ENCODE data around the gene PLEKHH2.
A peak's percentile ranks its signal among the peaks of the same experiment; 100 is the strongest.
"Not testable (repeated sequence)": the region's sequence is repeated elsewhere in the genome, so short reads cannot be mapped to it uniquely, and the experiment has no call there.

Gene PLEKHH2

DNA sequence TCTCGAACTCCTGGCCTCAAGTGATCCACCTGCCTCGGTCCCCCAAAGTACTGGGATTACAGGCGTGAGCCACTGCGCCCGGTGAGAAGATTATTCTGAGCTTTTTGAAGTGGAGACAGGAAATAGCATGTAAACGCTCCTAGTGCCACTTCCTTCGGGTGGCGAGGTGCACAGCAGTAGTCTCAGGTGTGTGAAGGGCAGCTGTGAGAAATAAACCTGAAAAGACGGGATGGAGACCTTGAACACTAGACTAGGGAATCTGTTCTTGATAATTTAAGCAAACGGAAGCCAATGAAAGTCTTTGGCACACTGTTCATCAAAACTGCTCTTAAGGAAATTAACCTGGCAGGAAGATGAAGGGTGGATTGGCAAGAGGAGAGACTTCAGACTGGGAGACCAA, 439 bp upstream of the PLEKHH2 start:
- no peak for DNase-seq

DNA sequence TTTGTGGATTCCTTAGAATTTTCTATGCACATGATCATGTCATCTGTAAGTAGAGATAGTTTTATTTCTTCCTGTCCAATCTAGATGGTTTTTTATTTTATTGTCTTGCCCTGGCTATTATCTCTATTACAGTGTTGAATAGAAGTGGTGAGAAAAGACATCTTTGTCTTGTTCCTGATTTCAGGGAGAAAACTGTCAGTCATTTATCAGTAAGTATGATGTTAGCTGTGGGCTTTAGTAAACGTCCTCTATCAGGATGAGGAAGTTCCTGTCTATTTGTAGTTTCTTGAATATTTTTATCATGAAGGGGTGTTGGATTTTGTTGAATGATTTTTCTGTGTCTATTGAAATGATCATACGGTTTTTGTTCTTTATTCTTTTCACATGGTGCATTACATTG, 5.3 kb downstream of the PLEKHH2 start:
- no peak for DNase-seq

DNA sequence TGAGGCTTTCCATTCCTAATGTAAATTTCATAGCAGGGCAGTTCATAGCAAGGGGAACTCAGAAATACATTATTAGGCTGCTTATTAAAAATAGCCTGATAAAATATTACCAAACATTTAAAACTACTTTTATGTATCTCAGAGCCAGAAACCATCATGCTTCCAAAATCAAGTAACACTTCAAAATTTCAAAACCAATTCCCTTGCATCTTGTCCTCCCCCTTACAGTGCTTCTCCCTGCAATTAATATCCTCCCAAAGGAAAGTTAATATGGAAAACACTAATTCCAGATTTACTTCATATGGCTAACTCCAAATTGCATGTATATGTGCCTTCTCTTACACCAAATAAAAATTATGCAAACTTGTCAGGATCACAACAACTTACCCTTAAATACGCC, 6.6 kb downstream of the PLEKHH2 start:
- DNase-seq: no peak

DNA sequence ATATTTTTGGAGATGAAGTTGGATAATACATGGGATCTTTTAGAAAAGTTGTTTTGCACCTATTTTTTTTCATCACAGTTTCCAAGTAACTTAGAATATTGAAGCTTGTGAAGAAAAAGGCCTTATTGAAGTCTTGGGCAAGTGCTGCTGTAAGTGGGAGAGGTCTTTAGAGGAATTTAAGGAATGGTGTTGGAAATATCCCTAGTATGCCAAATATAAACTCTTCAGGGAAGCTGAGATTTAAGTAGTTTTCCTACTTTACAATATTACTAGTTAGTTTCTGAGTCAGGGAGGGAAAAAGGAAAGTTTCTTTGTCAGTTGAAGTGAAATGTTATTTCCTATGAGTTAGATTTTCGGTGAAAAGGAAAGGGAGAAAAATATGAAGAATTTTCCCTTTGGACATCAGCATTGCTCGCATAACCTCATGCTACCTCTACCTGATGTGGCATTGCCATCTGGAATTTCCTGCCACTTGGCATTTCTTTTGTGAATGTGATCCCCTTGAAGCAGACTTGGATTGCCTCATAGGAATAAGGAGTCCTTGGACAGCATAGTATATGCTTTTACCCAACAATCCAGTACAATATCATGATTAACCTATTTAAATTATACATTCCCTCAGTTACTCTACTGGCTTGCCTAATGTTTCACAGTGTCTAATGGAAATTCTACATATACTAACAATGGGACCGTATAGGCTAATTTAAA, 12.1 kb downstream of the PLEKHH2 start:
- DNase-seq: peak; percentile 43

DNA sequence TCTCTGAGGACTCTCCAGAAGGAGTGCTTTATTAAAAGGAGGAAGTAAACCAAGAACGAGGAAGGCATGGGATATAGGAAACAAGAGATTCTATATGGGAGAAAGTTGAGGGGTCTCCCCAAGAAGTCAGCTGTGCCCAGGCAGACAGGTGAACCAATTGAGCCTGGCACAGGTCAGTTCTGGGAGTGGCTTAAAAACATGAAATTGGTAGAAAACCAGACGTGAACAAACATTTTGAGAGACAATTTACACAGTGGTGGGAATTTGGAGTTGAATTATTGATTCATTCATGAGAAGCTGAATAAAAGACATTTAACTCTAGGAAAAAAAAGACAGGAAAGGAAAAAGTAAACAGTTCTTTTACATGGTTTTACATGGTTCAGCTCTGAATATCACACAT, 16.4 kb downstream of the PLEKHH2 start:
- no peak for DNase-seq

DNA sequence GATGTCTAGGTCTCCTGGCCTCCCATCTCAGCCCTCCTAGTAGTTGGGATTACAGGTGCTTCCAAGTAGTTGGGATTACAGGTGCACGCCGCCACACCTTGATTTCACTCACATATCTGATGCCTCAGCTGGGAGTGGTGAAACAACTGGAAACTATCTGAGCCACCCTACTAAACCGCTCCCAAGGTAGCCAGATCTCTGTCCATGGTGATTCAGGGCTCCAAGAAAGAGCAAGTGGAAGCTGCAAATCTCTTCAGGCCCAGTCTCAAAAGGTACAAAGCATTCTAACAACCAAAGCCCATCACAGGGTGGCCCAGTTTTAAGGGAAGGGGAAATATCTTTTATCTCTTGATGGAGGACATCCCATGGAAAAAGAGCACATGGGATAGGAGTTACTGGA, 20.2 kb downstream of the PLEKHH2 start:
- DNase-seq: no peak

DNA sequence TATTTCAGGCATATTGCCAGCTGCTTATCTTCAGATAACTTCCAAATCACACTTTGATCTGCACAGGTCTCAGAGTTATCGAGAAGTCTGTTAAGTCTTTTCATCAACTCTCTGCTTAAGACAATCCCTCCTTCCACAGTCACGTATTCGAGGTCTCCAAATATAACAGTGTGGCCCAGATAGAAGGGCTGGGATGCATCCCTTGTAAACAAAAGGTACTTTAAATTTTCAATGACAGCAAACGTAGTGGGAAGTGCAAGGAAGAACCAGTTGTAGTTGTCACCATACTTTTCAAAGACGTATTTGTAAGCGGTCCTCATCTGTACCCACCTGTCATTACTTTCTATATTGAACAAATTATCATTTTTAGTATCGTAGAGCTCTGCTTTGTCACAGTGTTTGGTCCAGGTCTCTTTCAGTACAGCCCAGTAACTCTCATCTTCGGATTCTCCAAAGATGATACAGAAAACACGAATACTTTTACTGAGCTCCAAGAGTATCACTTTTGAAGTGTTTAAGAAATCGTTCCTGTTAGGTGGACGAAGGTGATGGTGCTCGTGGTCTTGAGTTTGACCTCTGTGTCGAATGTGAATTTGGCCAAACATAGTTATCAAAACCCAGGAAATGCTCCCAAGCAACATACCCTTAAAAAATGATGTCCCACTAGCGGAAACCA, 38.7 kb downstream of the PLEKHH2 start:
- DNase-seq: no peak

DNA sequence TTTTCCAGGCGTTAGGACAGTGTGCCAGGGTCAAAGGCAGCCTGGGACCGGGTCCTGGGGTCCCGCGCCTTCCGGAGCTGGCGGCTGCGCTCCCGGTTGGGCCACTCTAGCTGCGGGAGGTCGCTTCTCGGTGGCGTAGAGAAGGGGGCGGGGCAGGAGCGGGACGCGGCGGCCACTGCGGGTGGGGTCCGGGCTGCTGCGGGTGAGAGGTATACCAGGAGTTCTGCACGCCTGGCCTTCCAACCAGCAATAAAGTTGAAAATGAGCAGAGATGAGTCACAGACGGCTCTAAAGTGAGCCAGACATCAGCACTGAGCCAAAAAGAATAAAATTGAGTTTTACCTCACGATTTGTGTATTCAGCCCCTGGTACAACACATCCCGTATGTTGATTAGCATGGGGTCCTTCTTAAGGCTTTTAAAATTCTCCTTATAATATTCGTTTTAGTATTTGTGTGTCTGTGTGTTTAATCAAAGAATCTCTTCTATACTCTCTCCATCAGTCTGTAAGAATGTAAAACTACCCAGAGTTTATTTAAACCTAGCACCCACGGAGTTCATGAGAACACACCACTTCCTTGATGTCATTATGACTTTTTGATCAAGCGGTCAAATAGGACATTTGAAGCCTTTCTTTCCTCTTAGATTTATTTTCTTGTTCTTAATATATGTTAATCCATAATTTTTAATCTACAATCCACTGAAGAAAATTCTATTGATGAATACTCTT, 39.4 kb downstream of the PLEKHH2 start, which contains the start of gene C1GALT1C1L:
TSS of gene C1GALT1C1L (minus strand) at position 108 of the 729 bp plus-strand sequence. CDS start at position 1, 107 bp downstream.
- peak; percentile 70 for DNase-seq

DNA sequence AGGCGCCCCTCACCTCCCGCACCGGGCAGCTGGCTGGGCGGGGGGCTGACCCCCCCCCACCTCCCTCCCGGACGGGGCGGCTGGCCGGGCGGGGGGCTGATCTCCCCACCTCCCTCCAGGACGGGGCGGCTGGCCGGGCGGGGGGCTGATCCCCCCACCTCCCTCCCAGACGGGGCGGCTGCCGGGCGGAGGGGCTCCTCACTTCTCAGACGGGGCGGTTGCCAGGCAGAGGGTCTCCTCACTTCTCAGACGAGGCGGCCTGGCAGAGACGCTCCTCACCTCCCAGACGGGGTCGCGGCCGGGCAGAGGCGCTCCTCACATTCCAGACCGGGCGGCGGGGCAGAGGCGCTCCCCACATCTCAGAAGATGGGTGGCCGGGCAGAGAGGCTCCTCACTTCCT, 40.7 kb downstream of the PLEKHH2 start:
- DNase-seq: not testable (repeated sequence)

DNA sequence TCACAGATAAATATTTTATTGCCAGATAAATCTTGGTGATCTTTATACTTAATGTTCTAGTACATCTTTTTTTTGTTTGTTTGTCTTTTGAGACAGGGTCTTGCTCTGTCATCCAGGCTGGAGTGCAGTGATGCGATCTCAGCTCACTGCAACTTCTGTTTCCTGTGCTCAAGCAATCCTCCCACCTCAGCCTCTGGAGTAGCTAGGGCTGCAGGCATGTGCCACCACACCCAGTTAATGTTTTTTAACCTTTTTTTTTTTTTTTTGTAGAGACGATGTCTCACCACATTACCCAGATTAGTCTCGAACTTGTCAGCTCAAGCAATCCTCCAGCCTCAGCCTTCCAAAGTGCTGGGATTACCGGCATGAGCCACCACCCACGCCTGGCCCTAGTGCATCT, 48.3 kb downstream of the PLEKHH2 start:
- no peak for DNase-seq

DNA sequence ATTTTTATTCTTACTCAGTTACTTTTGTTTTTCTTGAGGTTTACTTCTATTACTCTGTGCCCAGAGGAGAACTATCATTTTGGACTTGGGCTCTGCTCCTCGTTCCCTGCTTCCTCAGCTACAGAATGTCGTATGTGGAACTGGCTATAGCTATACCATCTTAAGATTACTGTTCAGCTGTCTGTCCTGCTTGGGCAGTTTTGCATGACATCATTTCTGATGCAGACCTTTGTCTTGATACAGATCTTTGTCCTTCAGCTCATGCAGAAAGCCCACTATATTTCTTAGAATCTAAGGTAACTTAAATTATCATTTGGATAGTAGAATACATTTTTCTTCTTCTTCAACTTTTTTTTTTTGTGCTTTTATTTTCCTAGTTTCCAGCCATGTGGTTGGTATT, 52.9 kb downstream of the PLEKHH2 start:
- no peak for DNase-seq

DNA sequence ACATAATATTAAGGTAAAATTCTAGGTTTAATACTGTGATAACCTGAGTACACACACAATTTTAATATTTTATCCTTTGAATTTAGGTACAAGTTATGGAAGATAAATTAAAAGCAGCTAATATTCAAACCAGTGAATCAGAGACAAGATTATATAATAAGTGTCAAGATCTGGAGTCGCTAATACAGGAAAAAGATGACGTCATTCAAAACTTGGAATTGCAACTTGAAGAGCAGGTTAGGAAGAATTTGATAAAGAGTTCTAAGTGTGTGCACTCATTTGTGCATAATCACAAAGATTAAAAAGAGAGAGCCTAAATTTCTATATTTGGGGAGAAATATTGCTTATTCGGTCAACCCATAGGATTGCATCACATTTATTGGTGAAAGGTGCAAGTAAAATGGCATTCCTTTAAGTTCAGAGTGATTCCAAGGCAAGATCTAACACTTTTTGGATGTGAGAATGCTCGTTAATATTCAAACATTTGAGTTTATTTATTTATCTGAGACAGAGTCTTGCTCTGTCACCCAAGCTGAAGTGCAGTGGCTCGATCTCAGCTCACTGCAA, 55.5 kb downstream of the PLEKHH2 start:
- DNase-seq: no peak

DNA sequence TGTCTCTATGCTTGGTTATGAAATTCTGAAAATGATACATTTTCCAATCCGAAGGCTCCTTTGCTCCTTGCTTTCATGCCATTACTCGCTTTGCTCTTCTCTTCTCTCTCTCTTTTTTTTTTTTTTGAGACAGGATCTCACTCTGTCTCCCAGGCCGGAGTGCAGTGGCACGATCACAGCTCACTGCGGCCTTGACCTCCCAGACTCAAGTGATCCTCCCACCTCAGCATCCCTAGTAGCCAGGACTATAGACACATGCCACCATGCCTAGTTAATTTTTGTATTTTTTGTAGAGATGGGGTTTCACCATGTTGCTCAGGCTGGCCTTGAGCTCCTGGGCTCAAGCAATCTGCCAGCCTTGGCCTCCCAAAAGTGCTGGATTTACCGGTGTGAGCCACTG, 61.1 kb downstream of the PLEKHH2 start:
- not testable (repeated sequence) for DNase-seq

DNA sequence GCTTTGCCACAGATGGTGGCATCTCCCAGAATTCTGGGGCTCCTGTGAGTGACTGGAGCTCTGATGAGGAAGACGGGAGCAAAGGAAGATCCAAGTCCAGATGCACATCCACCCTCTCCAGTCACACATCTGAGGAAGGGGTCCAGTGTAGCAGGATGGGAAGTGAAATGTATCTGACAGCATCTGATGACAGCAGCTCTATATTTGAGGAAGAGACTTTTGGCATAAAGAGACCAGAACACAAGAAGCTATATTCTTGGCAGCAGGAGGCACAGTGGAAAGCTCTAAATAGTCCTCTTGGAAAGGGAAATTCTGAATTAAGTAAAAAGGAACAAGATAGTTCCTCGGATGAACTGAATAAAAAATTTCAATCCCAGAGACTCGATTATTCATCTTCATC, 62.7 kb downstream of the PLEKHH2 start:
- DNase-seq: no peak

DNA sequence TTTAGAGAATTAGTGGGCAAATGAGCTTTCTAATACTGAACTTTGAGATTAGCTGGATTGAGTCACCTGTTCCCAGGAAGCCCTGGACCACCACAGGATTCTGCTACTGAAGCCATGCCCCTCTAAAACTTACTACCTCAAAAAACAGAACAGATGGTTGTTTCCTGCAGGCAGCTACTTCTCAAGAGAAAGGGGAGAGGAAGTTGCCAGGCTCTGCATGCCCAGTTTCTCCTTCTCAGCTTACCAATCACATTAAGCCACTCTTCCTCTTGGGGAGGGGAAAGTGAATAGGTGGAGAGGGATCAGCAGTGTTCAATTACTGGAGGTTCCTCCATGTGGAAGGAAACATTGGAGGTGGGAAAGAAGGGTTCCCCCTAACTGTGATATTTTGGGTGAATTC, 64.1 kb downstream of the PLEKHH2 start:
- DNase-seq: no peak

DNA sequence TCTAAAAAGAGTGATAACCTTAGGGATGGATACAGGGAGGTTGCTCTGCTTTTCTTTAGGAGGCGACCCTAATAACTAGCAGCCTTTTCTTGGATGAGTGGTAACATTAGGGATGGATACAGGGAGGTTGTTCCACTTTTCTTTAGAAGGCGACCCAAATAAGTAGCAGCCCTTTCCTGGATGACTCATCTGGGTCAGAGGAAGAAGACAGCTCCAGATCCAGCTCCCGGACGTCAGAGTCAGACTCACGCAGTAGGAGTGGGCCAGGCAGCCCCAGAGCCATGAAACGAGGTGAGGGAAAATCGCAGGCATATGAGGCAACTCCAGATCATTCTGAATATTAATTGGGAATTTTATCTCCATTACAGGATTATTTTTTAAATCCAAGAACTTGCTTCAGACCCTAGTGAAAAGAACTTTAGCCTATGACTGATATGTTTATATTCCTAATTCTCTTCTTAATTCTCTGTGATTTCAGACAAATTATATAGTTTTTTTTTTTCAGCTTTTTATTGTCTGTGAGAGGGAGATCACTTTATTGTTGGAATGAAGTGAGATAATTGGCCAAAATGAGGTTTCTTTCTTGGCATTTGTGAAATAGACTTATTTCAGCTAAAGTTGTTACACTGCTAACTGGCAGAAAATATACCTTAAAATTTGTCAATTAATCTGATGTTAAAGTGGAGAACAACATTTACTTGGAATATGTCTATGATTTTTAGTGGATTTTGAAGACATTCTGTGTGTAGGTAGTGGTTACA, 70.4 kb downstream of the PLEKHH2 start:
- DNase-seq: peak; percentile 48

DNA sequence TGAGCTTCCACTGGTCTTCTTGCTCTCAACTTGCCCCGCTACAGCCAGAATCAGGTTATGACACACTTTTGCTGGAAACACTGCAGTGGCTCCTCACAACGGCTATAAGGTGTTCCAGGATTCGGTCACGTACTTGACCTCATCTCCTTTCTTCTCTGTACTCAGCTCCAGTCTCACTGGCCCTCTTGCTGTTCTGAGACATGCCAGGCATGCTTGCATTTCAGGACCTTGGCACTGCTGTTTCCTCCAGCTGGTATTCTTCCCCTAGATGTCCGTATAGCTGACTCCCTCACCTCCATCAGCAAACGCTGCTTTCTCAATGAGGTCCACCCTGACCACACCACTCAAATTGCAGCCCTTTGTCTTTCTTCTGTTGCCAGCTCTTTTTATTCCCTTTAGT, 71.1 kb downstream of the PLEKHH2 start:
- no peak for DNase-seq

DNA sequence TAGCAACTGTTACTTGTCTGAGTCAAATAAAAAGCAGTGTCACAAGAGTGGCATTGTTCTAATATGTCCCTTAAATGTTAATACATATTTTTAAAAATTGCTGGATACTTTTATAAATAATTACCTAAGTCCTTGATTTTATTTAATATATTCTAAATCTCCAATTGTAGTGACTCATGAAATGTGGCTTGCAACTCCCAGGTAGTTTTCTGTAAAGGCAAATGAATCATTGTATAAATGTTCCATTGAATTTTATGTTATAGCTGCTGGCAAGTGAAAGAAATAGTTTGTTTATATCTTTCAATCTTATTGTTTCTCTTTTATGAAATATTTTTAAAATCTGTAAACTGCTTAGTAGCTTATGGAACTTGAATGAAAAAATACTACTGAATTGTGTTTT, 71.8 kb downstream of the PLEKHH2 start:
- DNase-seq: no peak

DNA sequence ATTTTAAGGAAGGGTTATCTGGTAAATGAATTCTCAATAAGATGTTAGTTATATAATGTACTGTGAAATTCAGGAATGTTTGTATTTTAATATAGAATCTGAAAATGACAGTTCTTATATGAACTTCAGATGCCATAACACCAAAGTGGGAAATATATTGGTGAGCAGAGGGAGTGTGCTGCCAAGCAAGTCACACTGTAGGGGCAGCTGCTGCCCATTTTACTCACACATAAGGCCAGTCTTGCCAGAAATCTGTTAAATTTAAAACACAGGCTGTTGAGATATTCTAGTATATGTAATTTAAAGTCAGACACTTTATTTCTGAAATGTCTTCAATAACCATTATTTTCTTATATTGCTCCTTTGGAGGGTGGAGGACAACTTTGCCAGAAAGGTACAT, 73.8 kb downstream of the PLEKHH2 start:
- DNase-seq: no peak

DNA sequence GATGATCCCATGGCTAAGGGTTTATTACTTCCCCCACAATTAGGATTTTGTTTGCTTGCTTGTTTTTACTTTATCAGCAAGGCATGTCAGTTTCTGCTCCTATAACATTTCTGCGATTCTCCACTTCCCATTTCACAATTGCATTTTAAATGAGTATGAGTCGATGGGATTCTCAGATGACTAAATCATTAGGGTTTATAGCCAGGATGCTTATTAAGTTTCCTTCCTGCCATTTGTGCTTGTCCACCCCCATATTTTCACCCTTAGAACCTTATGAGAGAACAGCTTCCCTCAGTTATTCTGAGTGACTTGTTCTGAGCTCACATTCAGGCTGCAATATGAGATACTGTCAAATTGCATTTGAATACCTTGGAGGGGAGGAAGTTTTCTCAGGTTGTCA, 77.1 kb downstream of the PLEKHH2 start:
- peak; percentile 51 for DNase-seq

DNA sequence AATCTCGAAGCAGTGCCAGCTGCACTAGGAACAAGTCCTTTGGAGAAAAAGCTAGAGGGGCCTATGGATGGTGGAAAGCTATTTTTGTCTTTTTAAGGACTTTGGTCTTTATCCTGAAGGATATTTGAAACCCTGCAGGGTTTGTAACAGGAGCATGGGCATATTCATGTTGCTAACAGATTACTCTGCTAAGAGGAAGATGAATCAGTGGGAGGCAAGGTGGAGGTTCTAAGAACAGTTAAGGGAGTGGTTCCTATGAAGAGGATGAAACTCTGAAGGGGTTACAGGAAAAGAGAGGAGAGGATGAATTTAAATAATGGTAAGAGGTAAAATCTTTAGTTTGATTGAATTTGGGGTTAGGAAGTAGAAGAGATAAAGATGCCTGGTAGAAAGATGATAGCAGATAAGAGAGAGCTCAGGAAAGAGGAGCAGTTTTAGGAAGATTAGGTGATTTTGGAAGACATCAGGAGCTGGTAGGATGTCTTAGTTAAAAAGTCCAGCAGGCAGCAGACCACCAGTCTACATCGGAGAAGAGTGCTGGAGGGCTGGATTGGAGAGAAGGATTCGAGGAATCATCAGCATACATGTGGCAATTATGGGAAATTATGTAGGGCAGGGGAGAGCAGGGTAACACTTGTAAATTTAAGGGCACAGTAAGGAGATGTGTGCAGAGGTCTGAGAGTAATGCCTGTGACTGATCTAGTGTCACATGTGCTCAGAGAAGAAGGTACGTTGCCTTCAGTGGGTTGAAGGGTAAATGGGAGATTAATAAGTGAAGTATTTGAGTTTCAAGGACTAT, 78.4 kb downstream of the PLEKHH2 start:
- no peak for DNase-seq

DNA sequence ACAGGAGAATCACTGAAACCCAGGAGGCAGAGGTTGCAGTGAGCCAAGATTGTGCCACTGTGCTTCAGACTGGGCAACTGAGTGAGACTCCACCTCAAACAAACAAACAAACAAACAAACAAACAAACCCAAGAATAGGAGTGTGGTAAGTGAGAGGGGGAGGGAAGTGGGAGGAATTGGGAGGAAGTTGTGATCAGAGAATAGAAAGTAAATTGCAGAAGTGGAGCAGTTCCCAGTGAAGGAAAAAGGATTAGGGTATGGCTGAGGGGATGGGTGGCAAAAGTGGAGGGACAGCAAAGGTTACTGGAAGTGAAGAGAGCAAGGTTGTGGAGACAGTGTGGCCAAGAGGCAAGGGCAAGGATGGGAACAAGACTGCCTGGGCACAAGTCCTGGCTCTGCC, 80.3 kb downstream of the PLEKHH2 start:
- no peak for DNase-seq
